ENCODE data around the gene CCDC57.
"Not testable (repeated sequence)": the region's sequence is repeated elsewhere in the genome, so short reads cannot be mapped to it uniquely, and the experiment has no call there.

The CCDC57 gene

GRCh38 chr17:82202981-82203380 is 9.7 kb downstream of the CCDC57 start:
- 88% methylated on average over 9 of the region's 10 CpGs for WGBS

GRCh38 chr17:82201498-82201910 is 11.1 kb downstream of the CCDC57 start:
- Histone ChIP-seq H3K4me1 (ENCODE audit: insufficient read depth, low read length) (peaks cover 3% of the 10 kb centered on the region; the same call in 1 of the 2 replicates), H3K27me3 (ENCODE audit: insufficient read depth, low read length) (no peaks in the 10 kb centered on the region), H3K9me3 (ENCODE audit: insufficient read depth, low read depth, low read length) (no peaks in the 10 kb centered on the region), H3K4me3 (ENCODE audit: low read length) (no peak overlapping the region), H3K36me3 (ENCODE audit: insufficient read depth, low read length) (peaks cover 8% of the 10 kb centered on the region; the same call in 1 of the 2 replicates), H3K9ac (ENCODE audit: low read depth, low read length) (no peak overlapping the region), H3K27ac (ENCODE audit: low read depth, low read length) (no peak overlapping the region)
- 92% methylated on average over 23 of the region's 23 CpGs for WGBS

More at GRCh38 chr17:82202981-82203380, 9.7 kb downstream of the CCDC57 start:
- no peaks in the 10 kb centered on the region for H3K9me3 ChIP-seq (ENCODE audit: insufficient read depth, low read depth, low read length)
- peaks cover 2% of the 10 kb centered on the region; the same call in 1 of the 2 replicates for H3K36me3 ChIP-seq (ENCODE audit: insufficient read depth, low read length)
- H3K27ac ChIP-seq (ENCODE audit: low read depth, low read length): no peak overlapping the region
- peaks cover 3% of the 10 kb centered on the region; the same call in 1 of the 2 replicates for H3K4me1 ChIP-seq (ENCODE audit: insufficient read depth, low read length)
- H3K9ac ChIP-seq (ENCODE audit: low read depth, low read length): no peak overlapping the region
- H3K27me3 ChIP-seq (ENCODE audit: insufficient read depth, low read length): no peaks in the 10 kb centered on the region
- H3K4me3 ChIP-seq (ENCODE audit: low read length): no peak overlapping the region

- H3K4me3 ChIP-seq (ENCODE audit: low read length): no peak overlapping the region
- no peak overlapping the region for H3K9ac ChIP-seq (ENCODE audit: low read depth, low read length)
- no peaks in the 10 kb centered on the region for H3K27me3 ChIP-seq (ENCODE audit: insufficient read depth, low read length)
- H3K9me3 ChIP-seq (ENCODE audit: insufficient read depth, low read depth, low read length): no peaks in the 10 kb centered on the region
- H3K4me1 ChIP-seq (ENCODE audit: insufficient read depth, low read length): 0 out of 2 replicates have a peak, but pooled peaks cover under 1% of the 10 kb centered on the region
- WGBS: 88% methylated on average over 12 of the region's 13 CpGs
- H3K27ac ChIP-seq (ENCODE audit: low read depth, low read length): no peak overlapping the region
- peaks cover 11% of the 10 kb centered on the region; the same call in 1 of the 2 replicates for H3K36me3 ChIP-seq (ENCODE audit: insufficient read depth, low read length)
These were observed 11.7 kb downstream of the CCDC57 start for GRCh38 chr17:82200743-82201497.

GRCh38 chr17:82200135-82200534 is 12.5 kb downstream of the CCDC57 start:
- H3K36me3 ChIP-seq (ENCODE audit: insufficient read depth, low read length): peaks cover 12% of the 10 kb centered on the region; the same call in 1 of the 2 replicates
- H3K9me3 ChIP-seq (ENCODE audit: insufficient read depth, low read depth, low read length): no peaks in the 10 kb centered on the region
- no peaks in the 10 kb centered on the region for H3K4me1 ChIP-seq (ENCODE audit: insufficient read depth, low read length)
- no peak overlapping the region for H3K27ac ChIP-seq (ENCODE audit: low read depth, low read length)
- H3K4me3 ChIP-seq (ENCODE audit: low read length): no peak overlapping the region
- H3K9ac ChIP-seq (ENCODE audit: low read depth, low read length): no peak overlapping the region
- 95% methylated on average over 17 of the region's 17 CpGs for WGBS
- no peaks in the 10 kb centered on the region for H3K27me3 ChIP-seq (ENCODE audit: insufficient read depth, low read length)

GRCh38 chr17:82199496-82199895 is 13.1 kb downstream of the CCDC57 start:
- Histone ChIP-seq H3K36me3 (ENCODE audit: insufficient read depth, low read length) (peaks cover 18% of the 10 kb centered on the region; the same call in 1 of the 2 replicates), H3K9me3 (ENCODE audit: insufficient read depth, low read depth, low read length) (no peaks in the 10 kb centered on the region), H3K4me1 (ENCODE audit: insufficient read depth, low read length) (no peaks in the 10 kb centered on the region), H3K27ac (ENCODE audit: low read depth, low read length) (no peak overlapping the region), H3K27me3 (ENCODE audit: insufficient read depth, low read length) (no peaks in the 10 kb centered on the region), H3K9ac (ENCODE audit: low read depth, low read length) (no peak overlapping the region), H3K4me3 (ENCODE audit: low read length) (no peak overlapping the region)
- WGBS: 95% methylated on average over 12 of the region's 12 CpGs

- H3K27me3 ChIP-seq (ENCODE audit: insufficient read depth, low read length): no peaks in the 10 kb centered on the region
- H3K27ac ChIP-seq (ENCODE audit: low read depth, low read length): no peak overlapping the region
- H3K4me3 ChIP-seq (ENCODE audit: low read length): no peak overlapping the region
- H3K4me1 ChIP-seq (ENCODE audit: insufficient read depth, low read length): no peaks in the 10 kb centered on the region
- WGBS: 98% methylated on average over 4 of the region's 4 CpGs
- H3K9ac ChIP-seq (ENCODE audit: low read depth, low read length): no peak overlapping the region
- H3K36me3 ChIP-seq (ENCODE audit: insufficient read depth, low read length): peaks cover 21% of the 10 kb centered on the region; the same call in 1 of the 2 replicates
- no peaks in the 10 kb centered on the region for H3K9me3 ChIP-seq (ENCODE audit: insufficient read depth, low read depth, low read length)
These were observed 14.6 kb downstream of the CCDC57 start for GRCh38 chr17:82198092-82198491.

GRCh38 chr17:82195675-82196672 is 16.7 kb downstream of the CCDC57 start:
- H3K27ac ChIP-seq (ENCODE audit: low read depth, low read length): no peak overlapping the region
- no peaks in the 10 kb centered on the region for H3K4me1 ChIP-seq (ENCODE audit: insufficient read depth, low read length)
- no peak overlapping the region for H3K4me3 ChIP-seq (ENCODE audit: low read length)
- H3K27me3 ChIP-seq (ENCODE audit: insufficient read depth, low read length): no peaks in the 10 kb centered on the region
- H3K36me3 ChIP-seq (ENCODE audit: insufficient read depth, low read length): peaks cover 30% of the 10 kb centered on the region; the same call in 1 of the 2 replicates
- H3K9ac ChIP-seq (ENCODE audit: low read depth, low read length): no peak overlapping the region
- no peaks in the 10 kb centered on the region for H3K9me3 ChIP-seq (ENCODE audit: insufficient read depth, low read depth, low read length)
- 92% methylated on average over 25 of the region's 25 CpGs for WGBS

- 96% methylated on average over 16 of the region's 16 CpGs for WGBS
- Histone ChIP-seq H3K4me1 (ENCODE audit: insufficient read depth, low read length) (no peaks in the 10 kb centered on the region), H3K27me3 (ENCODE audit: insufficient read depth, low read length) (no peaks in the 10 kb centered on the region), H3K9me3 (ENCODE audit: insufficient read depth, low read depth, low read length) (no peaks in the 10 kb centered on the region), H3K36me3 (ENCODE audit: insufficient read depth, low read length) (peaks cover 30% of the 10 kb centered on the region; the same call in 1 of the 2 replicates), H3K4me3 (ENCODE audit: low read length) (no peak overlapping the region), H3K9ac (ENCODE audit: low read depth, low read length) (no peak overlapping the region), H3K27ac (ENCODE audit: low read depth, low read length) (no peak overlapping the region)
These were observed 17.9 kb downstream of the CCDC57 start for GRCh38 chr17:82194765-82195164.

GRCh38 chr17:82193520-82194220 is 19.0 kb downstream of the CCDC57 start:
- WGBS: 97% methylated on average over 16 of the region's 16 CpGs
- H3K27me3 ChIP-seq (ENCODE audit: insufficient read depth, low read length): no peaks in the 10 kb centered on the region

GRCh38 chr17:82193050-82193449 is 19.6 kb downstream of the CCDC57 start:
- peaks cover 30% of the 10 kb centered on the region; the same call in 1 of the 2 replicates for H3K36me3 ChIP-seq (ENCODE audit: insufficient read depth, low read length)

More at GRCh38 chr17:82193520-82194220, 19.0 kb downstream of the CCDC57 start:
- Histone ChIP-seq H3K9ac (ENCODE audit: low read depth, low read length) (no peak overlapping the region), H3K36me3 (ENCODE audit: insufficient read depth, low read length) (peaks cover 30% of the 10 kb centered on the region; the same call in 1 of the 2 replicates), H3K9me3 (ENCODE audit: insufficient read depth, low read depth, low read length) (no peaks in the 10 kb centered on the region), H3K27ac (ENCODE audit: low read depth, low read length) (no peak overlapping the region), H3K4me3 (ENCODE audit: low read length) (no peak overlapping the region), H3K4me1 (ENCODE audit: insufficient read depth, low read length) (no peaks in the 10 kb centered on the region)

More at GRCh38 chr17:82193050-82193449, 19.6 kb downstream of the CCDC57 start:
- not testable (repeated sequence) for H3K9me3 ChIP-seq (ENCODE audit: insufficient read depth, low read depth, low read length); H3K27me3 ChIP-seq (ENCODE audit: insufficient read depth, low read length); H3K4me1 ChIP-seq (ENCODE audit: insufficient read depth, low read length); H3K9ac ChIP-seq (ENCODE audit: low read depth, low read length); H3K4me3 ChIP-seq (ENCODE audit: low read length); H3K27ac ChIP-seq (ENCODE audit: low read depth, low read length)
- WGBS: 78% methylated on average over 6 of the region's 6 CpGs
